H1 (cell line): ENCODE data around the gene TPRN. TPM values are rescaled to one million over a fixed set of nuclear protein-coding genes. Genes with fewer than 3 reads are reported as not detected.

Experiments used
- CTCF ChIA-PET: fragments of 300-600 bp; sonication (Branson Sonifier 250); formaldehyde crosslinking; loops from one replicate; lab custom pipeline; 2021; ENCODE audit not compliant: partially characterized antibody; lab: Charles Lee
- POLR2A ChIA-PET: fragments of 300-600 bp; sonication (Branson Sonifier 250); formaldehyde crosslinking; loops from one replicate; lab custom pipeline; 2021; ENCODE audit warnings: inconsistent platforms; ENCODE audit not compliant: partially characterized antibody; lab: Charles Lee
- DNase-seq, 2 experiments: peaks; one replicate each; pipeline versions ENCODE4 v3.0.0 to v3.0.0-alpha.2; 2010 to 2022; ENCODE audit warnings: low spot score in 2 of 2, low read depth in 1 of 2, mixed read lengths in 1 of 2
- FAIRE-seq: peaks from 2 replicates; lab custom pipeline; 2011; peaks lifted over from hg19 to GRCh38; lab: Jason Lieb, UNC
- H2AFZ ChIP-seq: 2 replicates; pipeline ENCODE4 v1.8.1; 2012; ENCODE audit warnings: low read length, inconsistent platforms
- H2AK5ac ChIP-seq: 2 replicates; pipeline ENCODE4 v1.6.1; 2013; ENCODE audit warnings: low read depth, low read length
- H2BK120ac ChIP-seq: replicated peaks from 2 replicates; pipeline ENCODE3; 2013; ENCODE audit warnings: low read depth, low read length, inconsistent platforms
- H2BK12ac ChIP-seq: 2 replicates; pipeline ENCODE4 v1.6.1; 2013; ENCODE audit warnings: low read depth, low read length
- H2BK15ac ChIP-seq: 2 replicates; pipeline ENCODE4 v1.6.1; 2013; ENCODE audit warnings: low read length
- H2BK20ac ChIP-seq: 2 replicates; pipeline ENCODE4 v1.6.1; 2013; ENCODE audit warnings: low read length
- H2BK5ac ChIP-seq: 2 replicates; pipeline ENCODE4 v1.6.1; 2013; ENCODE audit warnings: low read depth, low read length
- H3K14ac ChIP-seq: 2 replicates; pipeline ENCODE4 v1.6.1; 2013; ENCODE audit warnings: inconsistent platforms; ENCODE audit not compliant: insufficient read length
- H3K18ac ChIP-seq: 2 replicates; pipeline ENCODE4 v1.6.1; 2013; ENCODE audit warnings: low read length; ENCODE audit errors: extremely low read depth
- H3K23ac ChIP-seq: 2 replicates; pipeline ENCODE4 v1.6.1; 2013; ENCODE audit warnings: inconsistent platforms; ENCODE audit not compliant: insufficient read length
- H3K23me2 ChIP-seq: 2 replicates; pipeline ENCODE4 v1.6.1; 2013; ENCODE audit warnings: low read depth, low read length
- H3K27ac ChIP-seq: 2 replicates; pipeline ENCODE4 v1.6.1; 2011; ENCODE audit warnings: low read depth, low read length, inconsistent platforms
- H3K27me3 ChIP-seq, 4 experiments: replicated peaks in 1 of 4; 1 replicate in 1 of 4; 2 replicates in 3 of 4; pipeline versions ENCODE4 v1.6.1 to v1.8.1; 2011 to 2013; ENCODE audit warnings: low read length in 3 of 4, mild to moderate bottlenecking in 3 of 4, inconsistent platforms in 2 of 4, mixed read lengths in 2 of 4, moderate library complexity in 1 of 4; ENCODE audit not compliant: control insufficient read depth in 3 of 4, insufficient read depth in 3 of 4; ENCODE audit errors: extremely low read depth in 1 of 4
- H3K36me3 ChIP-seq, 4 experiments: 2 replicates each; pipeline versions ENCODE4 v1.6.1 to v1.8.1; 2011 to 2013; ENCODE audit warnings: mild to moderate bottlenecking in 4 of 4, low read length in 3 of 4, moderate library complexity in 2 of 4, control low read depth in 1 of 4, inconsistent platforms in 1 of 4; ENCODE audit not compliant: insufficient read depth in 4 of 4, control insufficient read depth in 2 of 4
- H3K4ac ChIP-seq: replicated peaks from 2 replicates; pipeline ENCODE3; 2013; ENCODE audit warnings: low read length, low read depth, mixed read lengths, inconsistent platforms; ENCODE audit not compliant: insufficient read length
- H3K4me1 ChIP-seq, 4 experiments: replicated peaks in 1 of 4; 1 replicate in 1 of 4; 2 replicates in 3 of 4; pipeline versions ENCODE4 v1.6.1 to v1.8.1; 2011 to 2013; ENCODE audit warnings: low read length in 3 of 4, inconsistent platforms in 2 of 4, mixed read lengths in 1 of 4; ENCODE audit not compliant: insufficient read depth in 4 of 4, control insufficient read depth in 3 of 4
- H3K4me2 ChIP-seq, 2 experiments: 2 replicates each; pipeline versions ENCODE4 v1.6.1 to v1.8.1; 2011 to 2013; ENCODE audit warnings: low read depth in 2 of 2, low read length in 2 of 2, control low read depth in 1 of 2, inconsistent platforms in 1 of 2, mild to moderate bottlenecking in 1 of 2; ENCODE audit not compliant: insufficient read depth in 1 of 2
- H3K4me3 ChIP-seq, 4 experiments: fragments of 200-600, 300-600 bp in 1 of 4; sonication (generic), shearing (Covaris generic), sonication (Bioruptor Twin) in 1 of 4; 2 replicates each; pipeline versions ENCODE4 v1.5.1 to v1.8.1; 2011 to 2016; ENCODE audit warnings: low read length in 4 of 4, low read depth in 3 of 4, control low read depth in 2 of 4, inconsistent platforms in 2 of 4, mild to moderate bottlenecking in 2 of 4, mixed read lengths in 1 of 4, moderate library complexity in 1 of 4; ENCODE audit not compliant: insufficient read depth in 2 of 4; ENCODE audit errors: extremely low read depth in 1 of 4
- H3K56ac ChIP-seq: replicated peaks from 2 replicates; pipeline ENCODE3; 2013; ENCODE audit warnings: low read depth, mild to moderate bottlenecking, mixed read lengths, low read length, inconsistent platforms; ENCODE audit not compliant: insufficient read length
- H3K79me1 ChIP-seq: 2 replicates; pipeline ENCODE4 v1.6.1; 2013; ENCODE audit warnings: low read depth, low read length, control low read depth
- H3K79me2 ChIP-seq, 2 experiments: 2 replicates each; pipeline versions ENCODE4 v1.6.1 to v1.8.1; 2012 to 2013; ENCODE audit warnings: low read length in 2 of 2, mild to moderate bottlenecking in 2 of 2, inconsistent platforms in 1 of 2; ENCODE audit not compliant: insufficient read depth in 2 of 2, control insufficient read depth in 1 of 2
- H3K9ac ChIP-seq, 4 experiments: replicated peaks in 1 of 4; 1 replicate in 1 of 4; 2 replicates in 3 of 4; pipeline versions ENCODE4 v1.6.1 to v1.8.1; 2011 to 2013; ENCODE audit warnings: low read depth in 3 of 4, low read length in 3 of 4, control low read depth in 2 of 4, mild to moderate bottlenecking in 2 of 4, moderate library complexity in 2 of 4, inconsistent platforms in 1 of 4; ENCODE audit errors: extremely low read depth in 1 of 4
- H3K9me3 ChIP-seq, 2 experiments: 2 replicates each; pipeline versions ENCODE4 v1.6.1 to v1.8.1; 2012 to 2013; ENCODE audit warnings: mild to moderate bottlenecking in 2 of 2, moderate library complexity in 2 of 2, control low read depth in 1 of 2, inconsistent platforms in 1 of 2, low read depth in 1 of 2, low read length in 1 of 2, mixed read lengths in 1 of 2; ENCODE audit not compliant: insufficient read depth in 2 of 2
- H4K20me1 ChIP-seq, 2 experiments: replicated peaks in 1 of 2; 2 replicates each; pipeline versions ENCODE3 to v1.8.1; 2011 to 2013; ENCODE audit warnings: inconsistent platforms in 2 of 2, low read length in 2 of 2, mild to moderate bottlenecking in 1 of 2; ENCODE audit not compliant: insufficient read depth in 2 of 2, control insufficient read depth in 1 of 2
- H4K5ac ChIP-seq: 2 replicates; pipeline ENCODE4 v1.6.1; 2013; ENCODE audit warnings: low read length, low read depth, mixed read lengths, inconsistent platforms; ENCODE audit not compliant: insufficient read length
- H4K8ac ChIP-seq: 2 replicates; pipeline ENCODE4 v1.8.0; 2013; ENCODE audit warnings: mild to moderate bottlenecking, moderate library complexity, low read length, inconsistent platforms; ENCODE audit not compliant: insufficient read depth; ENCODE audit errors: extremely low read depth
- H4K91ac ChIP-seq: replicated peaks from 2 replicates; pipeline ENCODE3; 2013; ENCODE audit warnings: low read length, mixed read lengths, inconsistent platforms; ENCODE audit not compliant: insufficient read length
- CHD2 ChIP-seq: IDR thresholded peaks from 2 replicates; pipeline ENCODE4 v1.6.1; 2012; ENCODE audit warnings: low read length, improper control_type of control experiment
- EP300 ChIP-seq, 2 experiments: IDR thresholded peaks; 1 replicate in 1 of 2; 2 replicates in 1 of 2; pipeline ENCODE4 v1.6.1; 2011 to 2012; ENCODE audit warnings: low read depth in 2 of 2, low read length in 2 of 2, mild to moderate bottlenecking in 2 of 2, borderline replicate concordance in 1 of 2, inconsistent platforms in 1 of 2, moderate library complexity in 1 of 2
- JUND ChIP-seq: IDR thresholded peaks from 2 replicates; pipeline ENCODE4 v1.6.1; 2011; ENCODE audit warnings: mild to moderate bottlenecking, improper control_type of control experiment, low read length
- KDM1A ChIP-seq: fragments of 200-600, 300-600 bp; sonication (generic); IDR thresholded peaks from 2 replicates; pipeline ENCODE4 v1.7.1; 2016; ENCODE audit warnings: mild to moderate bottlenecking, low read length, borderline replicate concordance
- KDM5A ChIP-seq: fragments of 200-600 bp; IDR thresholded peaks from 2 replicates; pipeline ENCODE4 v1.7.1; 2012; ENCODE audit warnings: mild to moderate bottlenecking, low read length, inconsistent platforms, mixed read lengths
- NRF1 ChIP-seq: IDR thresholded peaks from 2 replicates; pipeline ENCODE4 v1.6.1; 2011; ENCODE audit warnings: mild to moderate bottlenecking, low read depth, low read length, improper control_type of control experiment
- RAD21 ChIP-seq, 2 experiments: IDR thresholded peaks in 1 of 2; conservative IDR thresholded peaks in 1 of 2; 2 replicates each; pipeline ENCODE4 v1.6.1; 2011; ENCODE audit warnings: low read depth in 2 of 2, low read length in 2 of 2, improper control_type of control experiment in 1 of 2, inconsistent platforms in 1 of 2, mild to moderate bottlenecking in 1 of 2, moderate library complexity in 1 of 2
- TCF12 ChIP-seq: IDR thresholded peaks from 2 replicates; pipeline ENCODE4 v1.6.1; 2011; ENCODE audit warnings: low read depth, mild to moderate bottlenecking, low read length
- whole genome bisulfite sequencing, 2 experiments: shearing (Covaris generic) in 1 of 2; methylation state at CpG; one replicate each; pipeline versions ENCODE4 v1.1.6 to v1.1.7; 2013 to 2015; ENCODE audit warnings: low lambda C conversion rate in 2 of 2, mixed read lengths in 2 of 2, inconsistent platforms in 1 of 2, low coverage in 1 of 2, missing lambda C conversion rate in 1 of 2; ENCODE audit not compliant: insufficient replicate concordance in 2 of 2, insufficient coverage in 1 of 2, insufficient read length in 1 of 2; ENCODE audit errors: extremely low coverage in 1 of 2, missing lambda C conversion rate in 1 of 2; 5-methylcytosine and 5-hydroxymethylcytosine counted together
- polyA plus RNA-seq, 7 experiments: library from polyadenylated mRNA; depleted of rRNA in 3 of 7; stranded (reverse) in 5 of 7; unstranded in 2 of 7; fragments of >200 nt in 5 of 7; fragments of 200-250 nt in 2 of 7; gene quantifications; 1 replicate in 5 of 7; 2 replicates in 1 of 7; 4 replicates in 1 of 7; pipeline versions ENCODE4 v1.2.1 to v1.2.3, GENCODE V29; 2011 to 2013; ENCODE audit warnings: missing spikeins in 2 of 7, mixed read lengths in 2 of 7
- total RNA-seq: library from RNA; stranded (reverse); fragmentation: NEBNext Ultra II Directional; extraction: Animal tissue kit (Norgen Biotek cat#: 25700); gene quantifications from 2 replicates; pipeline ENCODE4 v1.2.1, GENCODE V29; 2021

TPRN gene
- total and polyA plus RNA-seq, 2 of the 8 experiments (the other 6 are each of a cell fraction or from before 2014, with no cell fraction given), result 9.7 to 23.2 TPM

GRCh38 chr9:137163365-137163715 is 37.2 kb downstream of the TPRN start:
- no peak overlapping the region for H3K9ac ChIP-seq

More at GRCh38 chr9:137163365-137163715, 37.2 kb downstream of the TPRN start:
- H3K4me1 ChIP-seq, result peaks cover 0 to 14% (median 6%) of the 10 kb centered on the region in 4 experiments; a peak in 6 of 7 replicates
- H2BK15ac ChIP-seq, result 0 out of 2 replicates have a peak overlapping the region, but pooled peaks have one; percentile 29
- H3K23ac ChIP-seq, result no peak overlapping the region
- no peak overlapping the region for H2BK20ac ChIP-seq
- H3K79me1 ChIP-seq, result no peaks in the 10 kb centered on the region; the same call in 1 of the 2 replicates
- no peak overlapping the region; the same call in 1 of the 2 replicates for H2BK5ac ChIP-seq
- no peak for FAIRE-seq
- no peak overlapping the region for H3K4ac ChIP-seq
- H3K56ac ChIP-seq, result no peak overlapping the region
- H4K91ac ChIP-seq, result no peak overlapping the region
- H3K18ac ChIP-seq, result no peak overlapping the region
- no peak overlapping the region for H3K14ac ChIP-seq
- no peak for DNase-seq
- peaks cover 0 to 13% of the 10 kb centered on the region in 2 experiments for H4K20me1 ChIP-seq
- ChIA-PET POLR2A (interaction anchor here (0.9 to 2.9 kb wide), 7 partner anchors 11 to 78 kb away, joined by 3 to 15 read pairs (median 7); partner anchors contain the start of genes NDOR1, SSNA1, TMEM203 and TUBB4B), CTCF (interaction anchor here (0.7 to 4.0 kb wide), 13 partner anchors 11 to 391 kb away, joined by 3 to 16 read pairs (median 4); partner anchors contain the start of gene CYSRT1)
- H2AFZ ChIP-seq, result no peak overlapping the region; the same call in 1 of the 2 replicates
- H3K4me3 ChIP-seq, result peak overlapping the region; percentile 25 to 61 (median 32); a peak in 7 of 8 replicates
- no peak overlapping the region for H4K5ac ChIP-seq
- H3K27ac ChIP-seq, result no peak overlapping the region
- H2BK120ac ChIP-seq, result no peak overlapping the region
- peak overlapping the region; percentile 84 to 90 for H3K4me2 ChIP-seq
- H2AK5ac ChIP-seq, result no peak overlapping the region
- no peak overlapping the region for H2BK12ac ChIP-seq
- no peaks in the 10 kb centered on the region for H3K79me2 ChIP-seq
- TF ChIP-seq EP300 (IDR thresholded peaks at IDR 0.05; ENCODE audit: borderline replicate concordance in 1 of 2, low read depth in 2 of 2, low read length in 2 of 2) (no peak), CHD2 (no peak), KDM1A (no peak), KDM5A (no peak), TCF12 (no peak), RAD21 (IDR thresholded peaks at IDR 0.05 in 1 of 2, conservative IDR thresholded peaks at IDR 0.05 in 1 of 2; ENCODE audit: low read depth in 2 of 2, low read length in 2 of 2) (no peak), NRF1 (no peak), JUND (no peak)
- 54% methylated on average over 14 of the region's 26 CpGs; no CpG with 5 or more reads in 1 of the 2 experiments for WGBS, 2 experiments
- H3K23me2 ChIP-seq, result peaks cover 8% of the 10 kb centered on the region; the same call in 1 of the 2 replicates
- no peaks in the 10 kb centered on the region; a peak in 1 of 8 replicates for H3K36me3 ChIP-seq
- H3K9me3 ChIP-seq, result no peaks in the 10 kb centered on the region
- no peak overlapping the region for H4K8ac ChIP-seq
- peaks cover 59 to 98% (median 90%) of the 10 kb centered on the region in 4 experiments for H3K27me3 ChIP-seq
